RWPE2 (cell line): ENCODE data around the gene EFCC1.
A peak's percentile ranks its signal among the peaks of the same experiment; 100 is the strongest.

Experiments used
- ATAC-seq: fragments of 200-7000 bp; cut with Tn5 transposase; 3 replicates; pipeline ENCODE4 v1.9.1; 2021; ENCODE audit warnings: low read depth
- DNase-seq: peaks from one replicate; pipeline ENCODE4 v3.0.0-alpha.2; 2020; ENCODE audit warnings: low spot score
- H3K27ac ChIP-seq: fragments of 450-650 bp; 2 replicates; pipeline ENCODE4 v1.5.1; 2017; ENCODE audit warnings: mild to moderate bottlenecking; ENCODE audit not compliant: poor library complexity, severe bottlenecking
- H3K27me3 ChIP-seq: fragments of 250-450 bp; sonication (Bioruptor Pico); 2 replicates; pipeline ENCODE4 v1.5.1; 2021; ENCODE audit warnings: mild to moderate bottlenecking, moderate library complexity; ENCODE audit not compliant: insufficient read depth, poor library complexity, severe bottlenecking
- H3K36me3 ChIP-seq: fragments of 250-450 bp; sonication (Bioruptor Pico); 2 replicates; pipeline ENCODE4 v1.5.1; 2020; ENCODE audit warnings: low read depth, mild to moderate bottlenecking, moderate library complexity
- H3K4me1 ChIP-seq: fragments of 250-450 bp; sonication (Bioruptor Pico); 2 replicates; pipeline ENCODE4 v1.5.1; 2021; ENCODE audit warnings: mild to moderate bottlenecking, moderate library complexity; ENCODE audit not compliant: insufficient read depth, poor library complexity, severe bottlenecking
- H3K4me3 ChIP-seq: fragments of 250-450 bp; sonication (Bioruptor Pico); 2 replicates; pipeline ENCODE4 v1.5.1; 2021; ENCODE audit warnings: mild to moderate bottlenecking, moderate library complexity; ENCODE audit not compliant: severe bottlenecking
- H3K9me3 ChIP-seq: fragments of 250-450 bp; sonication (Bioruptor Pico); 2 replicates; pipeline ENCODE4 v1.5.1; 2021; ENCODE audit warnings: mild to moderate bottlenecking, moderate library complexity; ENCODE audit not compliant: severe bottlenecking
- TF ChIP-seq, protein P1 (sequence below): fragments of 450-650 bp; IDR thresholded peaks from one replicate; pipeline ENCODE4 v1.5.1; 2017; ENCODE audit warnings: mild to moderate bottlenecking, moderate library complexity; ENCODE audit not compliant: poor library complexity, severe bottlenecking

The EFCC1 gene

DNA sequence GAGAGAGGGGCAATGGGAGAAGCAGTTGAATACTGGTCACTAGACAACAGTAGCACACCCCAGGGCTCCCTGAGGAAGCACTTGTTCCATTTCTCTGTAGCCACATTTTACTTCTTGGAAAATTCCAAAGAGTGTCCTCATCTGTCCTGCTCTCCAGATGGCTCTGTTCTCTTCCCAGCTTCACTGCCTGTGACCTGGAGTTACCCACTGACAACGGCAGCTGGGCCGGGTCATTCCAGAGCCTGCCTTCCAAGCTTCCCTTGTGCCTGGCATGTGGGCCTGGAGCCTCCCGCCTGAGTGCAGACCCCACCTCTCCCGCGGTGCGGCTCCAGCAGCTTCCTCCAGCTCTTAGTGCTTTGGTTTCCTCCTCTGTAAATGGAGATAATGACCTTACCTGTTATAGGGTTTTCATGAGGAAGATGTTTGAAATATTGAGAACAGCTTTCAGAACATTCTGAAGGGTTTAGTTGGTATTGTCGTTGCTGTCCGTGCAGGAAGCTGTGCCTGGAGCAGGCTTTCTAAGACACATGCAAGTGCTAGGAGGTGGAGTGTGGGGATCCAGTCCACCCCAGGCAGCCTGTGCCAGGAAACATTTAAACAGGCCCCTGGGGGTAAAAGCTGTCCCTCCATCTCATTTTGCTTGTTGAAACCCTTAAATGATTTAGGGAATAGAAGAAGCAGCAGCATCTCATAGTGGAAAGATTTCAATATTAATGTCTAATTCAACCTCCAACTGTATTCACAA, 24.8 kb downstream of the EFCC1 start:
- DNase-seq (no peak), ATAC-seq (no peak)
- no peaks in the 10 kb centered on the region for H3K9me3 ChIP-seq
- H3K36me3 ChIP-seq, result no peaks in the 10 kb centered on the region
- TF ChIP-seq, protein P1, sequence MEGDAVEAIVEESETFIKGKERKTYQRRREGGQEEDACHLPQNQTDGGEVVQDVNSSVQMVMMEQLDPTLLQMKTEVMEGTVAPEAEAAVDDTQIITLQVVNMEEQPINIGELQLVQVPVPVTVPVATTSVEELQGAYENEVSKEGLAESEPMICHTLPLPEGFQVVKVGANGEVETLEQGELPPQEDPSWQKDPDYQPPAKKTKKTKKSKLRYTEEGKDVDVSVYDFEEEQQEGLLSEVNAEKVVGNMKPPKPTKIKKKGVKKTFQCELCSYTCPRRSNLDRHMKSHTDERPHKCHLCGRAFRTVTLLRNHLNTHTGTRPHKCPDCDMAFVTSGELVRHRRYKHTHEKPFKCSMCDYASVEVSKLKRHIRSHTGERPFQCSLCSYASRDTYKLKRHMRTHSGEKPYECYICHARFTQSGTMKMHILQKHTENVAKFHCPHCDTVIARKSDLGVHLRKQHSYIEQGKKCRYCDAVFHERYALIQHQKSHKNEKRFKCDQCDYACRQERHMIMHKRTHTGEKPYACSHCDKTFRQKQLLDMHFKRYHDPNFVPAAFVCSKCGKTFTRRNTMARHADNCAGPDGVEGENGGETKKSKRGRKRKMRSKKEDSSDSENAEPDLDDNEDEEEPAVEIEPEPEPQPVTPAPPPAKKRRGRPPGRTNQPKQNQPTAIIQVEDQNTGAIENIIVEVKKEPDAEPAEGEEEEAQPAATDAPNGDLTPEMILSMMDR, result no peak
- H3K4me3 ChIP-seq, result no peak overlapping the region
- H3K27ac ChIP-seq, result no peak overlapping the region
- peaks cover 11% of the 10 kb centered on the region for H3K4me1 ChIP-seq
- H3K27me3 ChIP-seq, result no peaks in the 10 kb centered on the region

DNA sequence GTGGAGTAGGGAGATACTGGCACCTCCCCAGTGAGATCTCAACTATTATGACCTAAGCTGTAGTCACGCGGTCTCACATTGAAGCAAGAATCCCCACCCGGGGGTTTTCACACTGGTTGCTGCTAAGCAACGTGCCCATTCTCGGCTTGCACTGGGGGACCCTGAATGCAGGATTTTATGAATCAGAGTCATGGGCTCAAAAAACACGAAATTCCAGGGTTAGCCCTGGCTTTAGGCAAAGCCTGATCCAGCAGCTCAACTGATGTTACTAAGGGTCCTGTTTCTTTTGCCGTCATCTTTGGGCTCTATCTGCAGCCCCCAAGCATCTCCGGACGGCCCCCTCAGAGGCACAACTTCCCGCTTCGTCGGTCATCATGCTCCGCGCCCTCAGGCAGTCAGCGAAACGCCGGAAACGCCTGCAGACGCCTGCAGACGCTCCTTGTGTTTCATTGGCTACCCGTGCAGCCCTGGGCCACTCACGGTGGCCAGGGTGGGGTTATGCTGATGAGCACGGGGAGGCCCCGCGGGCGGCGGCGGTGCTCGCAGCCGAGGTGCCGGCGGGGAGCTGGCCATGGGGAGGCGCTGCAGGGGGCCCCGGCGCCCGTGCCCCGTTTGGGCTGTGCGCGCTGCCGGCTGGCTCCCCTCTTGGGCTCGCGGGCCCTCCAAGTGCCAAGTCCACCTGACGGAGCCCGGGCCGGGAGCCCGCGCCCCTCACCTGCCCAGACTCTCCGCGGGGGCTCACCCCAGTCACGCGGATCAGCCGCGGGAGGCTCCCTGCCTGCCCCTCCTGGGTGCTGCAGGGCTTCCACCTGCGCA, 25.8 kb downstream of the EFCC1 start:
- peak; percentile 99 for ATAC-seq
- Histone ChIP-seq H3K4me1 (peaks cover 11% of the 10 kb centered on the region), H3K27me3 (no peaks in the 10 kb centered on the region), H3K9me3 (no peaks in the 10 kb centered on the region), H3K4me3 (peak overlapping the region; percentile 34), H3K36me3 (no peaks in the 10 kb centered on the region), H3K27ac (no peak overlapping the region)
- TF ChIP-seq, protein P1, result peak; percentile 86
- DNase-seq, result peak; percentile 89

DNA sequence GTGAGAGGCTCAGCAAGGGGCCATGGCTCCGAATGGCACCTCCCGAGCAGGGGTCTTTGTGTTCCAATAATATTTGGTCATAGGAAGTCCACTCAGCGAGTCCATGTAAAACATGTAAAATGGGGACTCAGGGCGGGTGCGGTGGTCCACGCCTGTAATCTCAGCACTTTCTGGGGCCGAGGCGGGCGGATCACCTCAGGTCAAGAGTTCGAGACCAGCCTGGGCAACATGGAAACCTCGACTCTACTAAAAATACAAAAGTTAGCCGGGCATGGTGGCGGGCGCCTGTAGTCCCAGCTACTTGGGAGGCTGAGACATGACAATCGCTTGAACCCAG, 26.4 kb downstream of the EFCC1 start:
- H3K27me3 ChIP-seq, result no peaks in the 10 kb centered on the region
- peak overlapping the region; percentile 34 for H3K4me3 ChIP-seq
- TF ChIP-seq, protein P1, result no peak
- DNase-seq (no peak), ATAC-seq (no peak)
- no peaks in the 10 kb centered on the region for H3K36me3 ChIP-seq
- no peaks in the 10 kb centered on the region for H3K9me3 ChIP-seq
- H3K4me1 ChIP-seq, result peaks cover 11% of the 10 kb centered on the region
- H3K27ac ChIP-seq, result no peak overlapping the region

DNA sequence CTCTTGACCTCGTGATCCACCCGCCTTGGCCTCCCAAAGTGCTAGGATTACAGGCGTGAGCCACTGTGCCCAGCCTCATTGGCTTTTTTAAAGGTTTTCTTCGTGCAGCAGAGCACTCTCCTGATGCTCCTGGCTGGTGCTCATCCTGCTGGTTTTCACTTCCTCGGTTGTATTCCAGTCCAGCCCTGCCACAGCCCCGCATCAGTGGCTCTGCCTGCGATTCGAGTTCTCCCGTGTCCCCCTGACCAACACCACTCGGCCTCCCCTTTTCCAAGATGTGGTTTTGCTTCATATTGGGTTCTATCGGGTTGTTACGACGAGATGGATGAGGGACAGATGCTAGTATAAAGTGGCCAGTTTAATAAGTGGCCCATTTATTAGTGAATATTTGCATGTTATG, 27.8 kb downstream of the EFCC1 start:
- ATAC-seq, result no peak
- no peak for DNase-seq

More for the DNA sequence above, 27.8 kb downstream of the EFCC1 start:
- no peak overlapping the region for H3K4me3 ChIP-seq
- peaks cover 11% of the 10 kb centered on the region for H3K4me1 ChIP-seq
- no peak overlapping the region for H3K27ac ChIP-seq
- H3K9me3 ChIP-seq, result no peaks in the 10 kb centered on the region
- TF ChIP-seq, protein P1, result no peak
- H3K36me3 ChIP-seq, result no peaks in the 10 kb centered on the region
- H3K27me3 ChIP-seq, result no peaks in the 10 kb centered on the region
